ENCODE measurements around the gene RXRA.

DNA sequence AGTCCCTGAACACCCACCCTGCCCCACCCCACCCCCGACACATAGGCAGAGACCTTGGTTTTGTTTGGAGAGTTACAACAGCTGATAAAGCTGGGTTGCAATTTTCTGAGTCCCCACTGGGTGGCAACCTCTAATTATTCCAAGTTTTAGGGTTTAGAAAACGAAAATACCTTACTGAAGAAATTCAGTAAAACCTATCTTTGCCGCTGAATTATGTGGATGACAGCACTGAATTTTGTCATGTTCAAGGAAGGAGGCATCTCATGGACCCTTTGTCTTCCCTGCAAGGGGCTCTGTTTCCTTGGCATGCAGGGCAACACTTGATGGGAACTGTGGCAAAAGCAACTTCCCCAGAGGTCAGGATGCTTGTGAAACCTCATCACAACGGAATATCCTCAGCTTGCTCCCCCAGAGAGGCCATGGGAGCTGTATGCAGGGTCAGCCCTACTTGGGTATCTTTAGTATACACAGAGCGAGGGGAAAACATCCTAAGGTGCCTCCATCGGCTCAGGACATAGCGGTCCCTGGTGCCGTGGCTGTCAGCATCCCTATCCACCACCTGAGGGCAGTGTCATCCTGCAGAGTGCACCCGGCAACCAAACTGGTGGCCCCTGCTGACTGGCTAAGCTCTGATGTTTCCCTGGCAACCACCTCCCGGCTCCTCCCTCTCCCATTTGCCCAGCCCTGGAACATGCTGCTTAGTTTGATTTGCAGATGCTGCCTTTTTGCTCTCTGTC, 123.1 kb downstream of the RXRA start:
- TF ChIP-seq, protein P1, sequence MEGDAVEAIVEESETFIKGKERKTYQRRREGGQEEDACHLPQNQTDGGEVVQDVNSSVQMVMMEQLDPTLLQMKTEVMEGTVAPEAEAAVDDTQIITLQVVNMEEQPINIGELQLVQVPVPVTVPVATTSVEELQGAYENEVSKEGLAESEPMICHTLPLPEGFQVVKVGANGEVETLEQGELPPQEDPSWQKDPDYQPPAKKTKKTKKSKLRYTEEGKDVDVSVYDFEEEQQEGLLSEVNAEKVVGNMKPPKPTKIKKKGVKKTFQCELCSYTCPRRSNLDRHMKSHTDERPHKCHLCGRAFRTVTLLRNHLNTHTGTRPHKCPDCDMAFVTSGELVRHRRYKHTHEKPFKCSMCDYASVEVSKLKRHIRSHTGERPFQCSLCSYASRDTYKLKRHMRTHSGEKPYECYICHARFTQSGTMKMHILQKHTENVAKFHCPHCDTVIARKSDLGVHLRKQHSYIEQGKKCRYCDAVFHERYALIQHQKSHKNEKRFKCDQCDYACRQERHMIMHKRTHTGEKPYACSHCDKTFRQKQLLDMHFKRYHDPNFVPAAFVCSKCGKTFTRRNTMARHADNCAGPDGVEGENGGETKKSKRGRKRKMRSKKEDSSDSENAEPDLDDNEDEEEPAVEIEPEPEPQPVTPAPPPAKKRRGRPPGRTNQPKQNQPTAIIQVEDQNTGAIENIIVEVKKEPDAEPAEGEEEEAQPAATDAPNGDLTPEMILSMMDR (IDR thresholded peaks at IDR 0.05; ENCODE audit: insufficient read depth, low read length, poor library complexity, severe bottlenecking) = peak; percentile 26
- no peak for TF ChIP-seq EZH2phosphoT487 (conservative IDR thresholded peaks at IDR 0.05; ENCODE audit: low read length)

Data from SU-DHL-6 (cell line).